ENCODE results near the gene MNT. TPM values are rescaled to one million over a fixed set of nuclear protein-coding genes. Genes with fewer than 3 reads are reported as not detected.

The MNT gene
- total RNA-seq, 2 donors from 2014 or later: 20.3 to 36.9 TPM

- Mint-ChIP-seq H3K4me3 (no peak overlapping the region), H3K27ac (peak overlapping the region in 1 of 2 donors; percentile 68), H3K27me3 (no peaks in the 10 kb centered on the region), H3K4me1 (ENCODE audit: low read depth in 2 of 2) (peaks cover 17 to 25% of the 10 kb centered on the region in 2 donors), H3K36me3 (no peaks in the 10 kb centered on the region), H3K9me3 (no peaks in the 10 kb centered on the region)
- DNase-seq (ENCODE audit: low spot score) (no peak), ATAC-seq (no peak)
Observed at GRCh38 chr17:2406903-2407790, 6.3 kb upstream of the MNT start.

- DNase-seq (ENCODE audit: low spot score) (no peak), ATAC-seq (no peak)
- H3K4me3 Mint-ChIP-seq: no peak overlapping the region
- no peaks in the 10 kb centered on the region for H3K27me3 Mint-ChIP-seq
- H3K36me3 Mint-ChIP-seq: no peaks in the 10 kb centered on the region
- no peaks in the 10 kb centered on the region for H3K9me3 Mint-ChIP-seq
- peaks cover 22 to 31% of the 10 kb centered on the region in 2 donors for H3K4me1 Mint-ChIP-seq (ENCODE audit: low read depth in 2 of 2)
- H3K27ac Mint-ChIP-seq: peak overlapping the region in 1 of 2 donors; percentile 68
Observed at GRCh38 chr17:2406271-2406902, 5.5 kb upstream of the MNT start.

GRCh38 chr17:2405247-2405926 lies 4.5 kb upstream of the MNT start:
- Mint-ChIP-seq H3K4me3 (no peak overlapping the region), H3K4me1 (ENCODE audit: low read depth in 2 of 2) (peaks cover 22 to 31% of the 10 kb centered on the region in 2 donors), H3K27ac (peak overlapping the region in 1 of 2 donors; percentile 7), H3K36me3 (no peaks in the 10 kb centered on the region), H3K9me3 (no peaks in the 10 kb centered on the region), H3K27me3 (no peaks in the 10 kb centered on the region)
- ATAC-seq (no peak), DNase-seq (ENCODE audit: low spot score) (no peak)

GRCh38 chr17:2403044-2403443 lies 2.2 kb upstream of the MNT start:
- Mint-ChIP-seq H3K36me3 (no peaks in the 10 kb centered on the region), H3K27me3 (no peaks in the 10 kb centered on the region), H3K9me3 (no peaks in the 10 kb centered on the region), H3K4me3 (peak overlapping the region; percentile 92), H3K4me1 (ENCODE audit: low read depth in 2 of 2) (peaks cover 31 to 36% of the 10 kb centered on the region in 2 donors), H3K27ac (peak overlapping the region in 1 of 2 donors; percentile 97)
- ATAC-seq (no peak), DNase-seq (ENCODE audit: low spot score) (no peak)

- Mint-ChIP-seq H3K27me3 (no peaks in the 10 kb centered on the region), H3K4me3 (peak overlapping the region; percentile 92), H3K4me1 (ENCODE audit: low read depth in 2 of 2) (peaks cover 31 to 41% of the 10 kb centered on the region in 2 donors), H3K27ac (peak overlapping the region; percentile 95 to 97), H3K9me3 (no peaks in the 10 kb centered on the region), H3K36me3 (no peaks in the 10 kb centered on the region)
- ATAC-seq: no peak
- DNase-seq (ENCODE audit: low spot score): peak; percentile 63
Observed at GRCh38 chr17:2402544-2402943, 1.7 kb upstream of the MNT start.

- Mint-ChIP-seq H3K36me3 (no peaks in the 10 kb centered on the region), H3K27ac (peak overlapping the region; percentile 95 to 97), H3K9me3 (no peaks in the 10 kb centered on the region), H3K4me1 (ENCODE audit: low read depth in 2 of 2) (peaks cover 25 to 39% of the 10 kb centered on the region in 2 donors), H3K27me3 (no peaks in the 10 kb centered on the region), H3K4me3 (peak overlapping the region; percentile 92)
- DNase-seq (ENCODE audit: low spot score): peak; percentile 100
- ATAC-seq: peak; percentile 79 to 83
Observed at GRCh38 chr17:2401426-2402221, 764 bp upstream of the MNT start.

GRCh38 chr17:2400474-2400866 lies 390 bp downstream of the MNT start:
- H3K27ac Mint-ChIP-seq: peak overlapping the region; percentile 95 to 97
- no peaks in the 10 kb centered on the region for H3K9me3 Mint-ChIP-seq
- H3K4me3 Mint-ChIP-seq: peak overlapping the region; percentile 92
- no peaks in the 10 kb centered on the region for H3K36me3 Mint-ChIP-seq
- no peaks in the 10 kb centered on the region for H3K27me3 Mint-ChIP-seq
- peaks cover 26 to 43% of the 10 kb centered on the region in 2 donors for H3K4me1 Mint-ChIP-seq (ENCODE audit: low read depth in 2 of 2)
- DNase-seq (ENCODE audit: low spot score): peak; percentile 75
- peak in 1 of 2 donors; percentile 2 for ATAC-seq

- H3K4me3 Mint-ChIP-seq: peak overlapping the region; percentile 92
- H3K27me3 Mint-ChIP-seq: no peaks in the 10 kb centered on the region
- H3K9me3 Mint-ChIP-seq: no peaks in the 10 kb centered on the region
- peaks cover 20 to 39% of the 10 kb centered on the region in 2 donors for H3K4me1 Mint-ChIP-seq (ENCODE audit: low read depth in 2 of 2)
- peak; percentile 96 for DNase-seq (ENCODE audit: low spot score)
- peak; percentile 73 to 81 for ATAC-seq
- H3K27ac Mint-ChIP-seq: peak overlapping the region; percentile 95 to 97
- H3K36me3 Mint-ChIP-seq: no peaks in the 10 kb centered on the region
Observed at GRCh38 chr17:2399572-2400473, 1.0 kb downstream of the MNT start.

- H3K27me3 Mint-ChIP-seq: no peaks in the 10 kb centered on the region
Observed at GRCh38 chr17:2398655-2399571, 1.9 kb downstream of the MNT start.

GRCh38 chr17:2398182-2398581 lies 2.7 kb downstream of the MNT start:
- Mint-ChIP-seq H3K9me3 (no peaks in the 10 kb centered on the region), H3K4me1 (ENCODE audit: low read depth in 2 of 2) (peaks cover 24 to 42% of the 10 kb centered on the region in 2 donors), H3K27me3 (no peaks in the 10 kb centered on the region), H3K4me3 (peak overlapping the region; percentile 47), H3K27ac (peak overlapping the region in 1 of 2 donors; percentile 95), H3K36me3 (no peaks in the 10 kb centered on the region)
- DNase-seq (ENCODE audit: low spot score): no peak
- no peak for ATAC-seq

More at GRCh38 chr17:2398655-2399571, 1.9 kb downstream of the MNT start:
- no peak for ATAC-seq
- Mint-ChIP-seq H3K27ac (peak overlapping the region; percentile 95 to 97), H3K36me3 (no peaks in the 10 kb centered on the region), H3K9me3 (no peaks in the 10 kb centered on the region), H3K4me1 (ENCODE audit: low read depth in 2 of 2) (peaks cover 24 to 42% of the 10 kb centered on the region in 2 donors), H3K4me3 (peak overlapping the region; percentile 92)
- DNase-seq (ENCODE audit: low spot score): no peak

GRCh38 chr17:2397247-2398171 lies 3.4 kb downstream of the MNT start:
- H3K9me3 Mint-ChIP-seq: no peaks in the 10 kb centered on the region
- H3K27ac Mint-ChIP-seq: peak overlapping the region in 1 of 2 donors; percentile 95
- no peak for ATAC-seq
- no peaks in the 10 kb centered on the region for H3K36me3 Mint-ChIP-seq
- H3K27me3 Mint-ChIP-seq: no peaks in the 10 kb centered on the region
- peaks cover 19 to 39% of the 10 kb centered on the region in 2 donors for H3K4me1 Mint-ChIP-seq (ENCODE audit: low read depth in 2 of 2)
- H3K4me3 Mint-ChIP-seq: peak overlapping the region; percentile 47
- DNase-seq (ENCODE audit: low spot score): no peak
